PC-3 (cell line): Measurements from ENCODE around the gene STAU1.

Experiments
- CTCF ChIP-seq: fragments of 300-600 bp; sonication (generic); conservative IDR thresholded peaks from 2 replicates; pipeline ENCODE4 v1.5.1; 2017; ENCODE audit warnings: antibody characterized with exemption, low read depth, mild to moderate bottlenecking, low read length
- EZH2 ChIP-seq: fragments of 300-600 bp; sonication (generic); IDR thresholded peaks from one replicate; pipeline ENCODE4 v1.6.1; 2017; ENCODE audit warnings: antibody characterized with exemption, mild to moderate bottlenecking, low read length; ENCODE audit not compliant: unreplicated experiment
- EZH2phosphoT487 ChIP-seq: fragments of 300-600 bp; sonication (generic); IDR thresholded peaks from 2 replicates; pipeline ENCODE4 v1.6.1; 2018; ENCODE audit warnings: mild to moderate bottlenecking, antibody characterized with exemption, low read length, borderline replicate concordance

- TF ChIP-seq CTCF (no peak), EZH2phosphoT487 (no peak), EZH2 (no peak)
Observed at GRCh38 chr20:49133571-49133970, 54.6 kb downstream of the STAU1 start.
